HG03066 (cell line): ENCODE results near the gene HERPUD2.
"Not testable (repeated sequence)": the region's sequence is repeated elsewhere in the genome, so short reads cannot be mapped to it uniquely, and the experiment has no call there.

ENCODE experiments used
- ATAC-seq: cut with Tn5 transposase; IDR thresholded peaks from one replicate; pipeline ENCODE4 v1.9.1; 2021; ENCODE audit warnings: low read depth; ENCODE audit not compliant: unreplicated experiment

Gene HERPUD2

DNA sequence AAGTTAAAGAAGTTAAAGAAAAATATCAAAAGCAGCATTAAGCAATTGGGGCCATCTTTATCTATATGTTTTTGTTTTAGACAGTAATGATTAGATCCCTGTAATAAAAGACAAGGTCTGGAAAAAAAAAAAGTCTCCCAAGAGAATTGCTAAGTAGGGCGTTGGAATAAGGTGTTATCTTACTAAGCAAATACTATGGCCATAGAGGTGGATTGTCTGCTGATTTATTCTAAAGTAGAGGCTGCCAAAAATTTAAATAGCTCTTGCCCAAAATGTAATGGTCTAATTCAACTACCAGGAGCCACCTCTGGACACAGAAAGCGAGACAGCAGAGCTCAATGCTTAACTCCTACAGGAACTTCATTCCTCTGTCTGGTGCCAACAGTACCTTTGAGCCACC lies 71.6 kb downstream of the HERPUD2 start:
- ATAC-seq: no peak

DNA sequence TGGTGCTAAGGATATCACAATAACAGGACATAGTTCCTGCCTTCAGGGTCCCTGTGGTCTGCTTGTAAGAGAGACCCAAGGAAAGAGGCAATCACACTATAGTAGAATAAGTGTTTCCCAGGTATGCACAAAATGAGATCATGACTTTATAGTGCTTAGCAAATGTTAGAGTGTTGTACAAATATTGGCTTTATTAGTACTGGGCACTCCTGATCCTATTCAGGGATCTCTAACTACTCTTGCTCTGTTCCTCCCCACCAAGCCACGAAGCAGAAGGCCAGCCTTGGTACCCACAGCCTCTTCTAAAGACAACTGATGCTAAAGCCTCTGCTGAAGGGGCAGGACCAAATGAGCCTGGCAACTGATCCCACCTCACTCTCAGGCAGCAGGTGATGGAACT lies 75.1 kb downstream of the HERPUD2 start:
- ATAC-seq: no peak

DNA sequence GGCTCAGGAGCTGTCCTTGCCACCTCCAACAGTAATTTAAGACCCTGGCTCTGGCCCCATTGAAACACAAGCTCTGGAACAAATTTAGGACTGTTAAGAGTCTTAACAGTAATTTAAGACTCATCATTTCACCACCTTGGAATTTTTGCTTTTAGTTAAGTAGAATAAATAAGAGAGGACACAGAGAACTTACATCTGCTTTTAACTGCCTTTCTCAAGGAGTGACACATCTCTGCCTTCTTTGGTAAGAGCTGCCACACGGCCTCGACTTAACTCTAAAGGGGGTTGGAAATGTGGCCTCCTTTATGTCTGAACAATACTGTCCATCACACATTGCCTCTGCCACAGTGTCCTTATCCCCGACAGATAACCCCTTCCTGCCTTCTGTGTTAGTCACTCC lies 77.9 kb downstream of the HERPUD2 start:
- no peak for ATAC-seq

DNA sequence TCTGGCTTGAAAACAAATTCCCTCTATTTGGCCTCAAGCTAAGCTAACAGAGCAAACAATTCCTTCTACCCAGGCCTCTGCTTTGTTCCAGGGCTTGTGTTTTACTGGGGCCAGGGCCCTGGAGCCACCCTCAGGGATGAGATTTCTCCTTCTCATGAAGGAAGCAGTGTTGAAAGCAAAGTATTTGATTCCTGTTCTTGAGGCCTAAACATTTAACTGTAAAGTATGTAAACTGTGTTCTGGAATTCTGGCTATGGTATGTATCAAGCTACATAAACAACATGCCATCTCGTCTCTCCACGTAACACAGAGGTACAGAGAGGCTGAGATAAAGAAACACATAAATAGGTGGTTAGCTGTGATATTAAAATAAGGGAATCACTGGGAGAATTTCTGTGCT lies 81.8 kb downstream of the HERPUD2 start:
- no peak for ATAC-seq

DNA sequence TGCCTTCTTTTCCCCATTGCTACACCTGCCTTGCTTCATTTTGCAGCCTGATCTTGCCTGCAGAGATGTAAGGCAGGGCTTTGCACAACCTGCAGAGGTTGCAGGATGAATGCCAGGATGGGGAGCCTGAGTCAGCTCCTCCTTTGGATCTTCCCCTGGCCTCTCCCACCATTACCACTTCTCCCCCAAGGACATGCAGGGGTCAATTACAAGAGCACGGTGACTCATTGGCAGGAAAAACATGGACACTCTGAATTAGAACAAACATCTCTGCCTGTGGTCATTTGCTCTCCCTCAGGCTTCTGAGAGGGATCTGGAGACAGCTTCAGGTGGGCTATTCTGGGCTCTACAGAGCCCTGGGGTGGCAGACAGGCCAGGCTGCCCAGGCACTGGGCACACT lies 89.2 kb downstream of the HERPUD2 start:
- no peak for ATAC-seq

DNA sequence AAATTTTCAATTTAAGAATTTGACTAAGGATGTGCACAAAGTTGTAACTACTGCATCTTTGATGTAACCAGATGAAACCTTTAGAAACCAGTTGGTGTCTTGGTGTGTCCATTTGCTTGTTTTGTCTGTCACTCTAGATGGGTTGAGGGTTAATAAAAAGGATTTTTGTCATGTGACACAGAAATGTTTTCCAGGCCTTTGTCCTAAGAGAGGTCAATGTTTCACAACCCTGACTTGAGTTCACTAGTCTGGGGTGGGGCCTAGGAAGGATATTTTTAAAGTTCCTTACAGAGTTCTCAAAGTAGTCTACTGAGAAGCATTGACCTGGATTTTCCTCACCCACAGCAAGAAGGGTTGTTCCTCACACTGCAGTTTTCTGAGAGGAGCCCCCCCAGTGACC lies 90.3 kb downstream of the HERPUD2 start:
- no peak for ATAC-seq

DNA sequence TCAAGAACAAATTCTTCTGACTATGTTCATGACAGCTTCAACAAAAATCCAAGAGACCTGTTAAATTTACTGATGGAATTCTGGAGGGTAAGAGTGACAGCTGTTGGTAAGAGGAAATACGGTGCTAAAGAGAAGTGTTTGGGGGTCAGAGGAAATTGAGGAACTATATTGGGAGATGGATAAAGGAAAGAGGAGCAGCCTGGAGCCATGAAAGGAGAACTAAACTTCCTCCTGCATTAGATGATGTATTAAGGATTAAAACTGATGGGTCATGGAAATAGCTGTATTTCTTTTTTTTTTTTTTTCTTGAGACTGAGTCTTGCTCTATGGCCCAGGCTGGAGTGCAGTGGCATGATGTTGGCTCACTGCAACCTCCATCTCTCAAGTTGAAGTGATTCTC lies 95.3 kb downstream of the HERPUD2 start:
- no peak for ATAC-seq

DNA sequence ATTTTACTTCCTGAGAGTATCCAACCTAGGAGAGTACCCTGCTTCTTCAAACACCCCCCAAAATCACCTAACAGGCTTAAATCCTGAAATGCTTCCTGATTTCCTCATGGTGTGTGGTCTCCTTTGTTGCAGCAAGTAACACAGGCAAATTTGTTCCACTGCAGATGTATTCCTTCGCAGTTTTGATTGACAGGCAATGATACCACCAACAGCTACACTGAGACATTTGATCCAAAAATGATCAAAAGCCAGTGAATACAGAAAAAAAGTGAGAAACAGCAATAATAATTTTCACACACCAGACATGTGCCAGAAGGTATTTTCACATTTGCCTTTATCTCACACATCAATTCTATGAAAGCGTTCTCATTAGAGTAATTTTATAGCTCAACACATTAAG lies 95.9 kb downstream of the HERPUD2 start:
- no peak for ATAC-seq

DNA sequence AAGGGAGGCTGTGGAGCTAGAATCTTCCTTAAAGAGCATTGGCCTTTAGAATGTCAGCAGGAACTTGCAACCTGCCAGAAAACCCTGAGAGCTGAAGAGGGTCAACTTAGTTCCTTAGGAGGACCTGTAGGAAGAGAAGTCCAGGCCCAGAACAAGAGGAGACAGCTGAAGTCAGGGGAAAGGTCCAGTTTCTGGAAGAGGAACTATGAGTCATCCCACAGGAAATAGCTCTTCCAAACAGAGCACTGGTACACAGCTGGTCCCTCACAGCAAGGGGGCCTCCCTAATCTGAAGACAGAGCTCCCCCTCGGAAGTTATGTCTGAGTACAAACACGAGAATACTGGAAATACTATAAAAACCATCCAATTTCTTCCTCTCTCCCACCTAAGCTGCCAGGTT lies 98.9 kb downstream of the HERPUD2 start:
- no peak for ATAC-seq

DNA sequence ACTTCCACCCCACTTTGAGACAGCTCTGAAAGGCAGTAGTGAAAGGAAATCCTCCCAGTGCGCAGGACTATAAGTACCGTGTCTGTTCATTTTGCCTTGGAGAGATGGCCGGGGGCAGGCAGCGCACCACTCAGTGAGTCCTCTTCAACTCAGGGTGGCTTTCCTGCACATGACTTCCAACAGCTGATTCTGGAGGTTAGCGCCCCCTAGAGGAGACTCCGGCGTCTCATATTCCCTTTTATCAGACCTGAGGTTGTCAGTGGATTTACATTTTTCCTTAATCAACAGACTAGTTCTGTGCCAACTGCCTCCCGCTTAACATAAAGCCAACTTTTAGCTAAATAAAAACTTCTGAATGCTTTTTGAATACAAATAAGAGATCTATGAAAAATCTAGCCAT lies 101.0 kb downstream of the HERPUD2 start:
- no peak for ATAC-seq

DNA sequence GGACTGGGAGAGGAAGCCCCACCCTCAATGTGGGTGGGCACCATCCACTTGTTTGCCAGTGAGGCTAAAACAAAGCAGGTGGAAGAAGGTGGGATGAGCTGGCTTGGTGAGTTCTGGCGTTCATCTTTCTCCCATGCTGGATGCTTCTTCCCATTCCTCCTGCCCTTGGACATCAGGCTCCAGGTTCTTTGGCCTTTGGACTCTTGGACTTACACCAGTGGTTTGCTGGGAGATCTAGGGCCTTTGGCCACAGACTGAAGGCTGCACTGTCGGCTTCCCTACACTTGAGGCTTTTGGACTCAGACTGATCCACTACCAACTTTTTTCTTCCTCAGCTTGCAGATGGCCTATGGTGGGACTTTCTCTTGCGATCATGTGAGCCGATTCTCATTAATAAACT lies 106.3 kb downstream of the HERPUD2 start:
- ATAC-seq: no peak

DNA sequence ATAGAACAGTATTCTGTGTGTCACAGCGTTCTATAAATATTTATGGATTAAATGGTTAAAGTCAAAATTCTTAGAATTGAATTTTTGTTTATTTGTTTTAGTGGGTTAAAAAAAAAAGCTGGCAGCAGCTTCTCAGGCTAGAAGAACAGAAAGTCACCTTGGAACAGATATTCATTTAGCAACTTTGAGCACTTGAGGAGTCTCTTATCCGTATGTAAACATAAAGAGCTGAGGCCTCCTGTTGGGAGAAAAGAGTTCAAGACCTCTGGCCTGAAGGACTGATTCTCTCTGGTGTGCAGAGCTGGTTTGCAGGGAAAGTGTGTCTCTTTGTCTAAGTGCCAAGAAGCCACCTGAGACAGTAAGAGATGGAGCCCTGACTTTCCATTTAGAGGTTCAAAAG lies 109.9 kb downstream of the HERPUD2 start:
- ATAC-seq: no peak

DNA sequence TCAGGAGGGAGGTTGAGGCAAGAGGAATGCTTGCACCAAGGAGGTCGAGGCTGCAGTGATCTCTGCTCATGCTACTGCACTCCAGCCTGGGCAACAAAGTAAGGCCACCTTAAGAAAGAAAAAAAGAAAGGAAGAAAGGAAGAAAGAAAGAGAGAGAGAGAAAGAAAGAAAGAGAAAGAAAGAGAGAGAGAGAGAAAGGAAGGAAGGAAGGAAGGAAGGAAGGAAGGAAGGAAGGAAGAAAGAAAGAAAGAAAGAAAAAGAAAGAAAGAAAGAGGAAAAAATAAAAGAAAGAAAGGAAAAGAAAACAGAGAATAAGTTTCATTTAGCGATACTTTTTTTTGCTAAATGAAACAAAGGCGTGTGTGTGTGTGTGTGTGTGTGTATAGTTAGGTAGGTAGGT lies 110.4 kb downstream of the HERPUD2 start:
- not testable (repeated sequence) for ATAC-seq
